Measurements from ENCODE around the gene SYNPO2.

GRCh38 chr4:118967393-118967792, 78.7 kb downstream of the SYNPO2 start:
- no peak for TF ChIP-seq CTCF (IDR thresholded peaks at IDR 0.05)
- no peak for TF ChIP-seq REST (IDR thresholded peaks at IDR 0.05; ENCODE audit: insufficient read depth in 1 of 2, low read depth in 2 of 2, low read length in 1 of 2)
- TF ChIP-seq POLR2AphosphoS5 (IDR thresholded peaks at IDR 0.05; ENCODE audit: low read depth, low read length), result no peak
- no peak for TF ChIP-seq SIN3A (IDR thresholded peaks at IDR 0.05; ENCODE audit: borderline replicate concordance, insufficient read depth, low read depth, low read length)
- TF ChIP-seq TCF7L2 (IDR thresholded peaks at IDR 0.05; ENCODE audit: low read depth, low read length), result no peak
